OCI-LY7 (cell line): ENCODE results near the gene LRIG1.

Experiments used
- EZH2phosphoT487 ChIP-seq: fragments of 200-600 bp; sonication (generic); IDR thresholded peaks from 2 replicates; pipeline ENCODE4 v1.6.1; 2018; ENCODE audit warnings: low read depth, borderline replicate concordance, mild to moderate bottlenecking, mixed run types, antibody characterized with exemption, low read length, moderate library complexity, mixed read lengths
- TF ChIP-seq, protein P1 (sequence below): fragments of 200-600 bp; sonication (generic); conservative IDR thresholded peaks from 2 replicates; pipeline ENCODE4 v1.5.1; 2014; ENCODE audit warnings: mild to moderate bottlenecking, antibody characterized with exemption, low read length, moderate library complexity, mixed read lengths

GRCh38 chr3:66433522-66433782 lies 67.4 kb downstream of the LRIG1 start:
- TF ChIP-seq, protein P1, sequence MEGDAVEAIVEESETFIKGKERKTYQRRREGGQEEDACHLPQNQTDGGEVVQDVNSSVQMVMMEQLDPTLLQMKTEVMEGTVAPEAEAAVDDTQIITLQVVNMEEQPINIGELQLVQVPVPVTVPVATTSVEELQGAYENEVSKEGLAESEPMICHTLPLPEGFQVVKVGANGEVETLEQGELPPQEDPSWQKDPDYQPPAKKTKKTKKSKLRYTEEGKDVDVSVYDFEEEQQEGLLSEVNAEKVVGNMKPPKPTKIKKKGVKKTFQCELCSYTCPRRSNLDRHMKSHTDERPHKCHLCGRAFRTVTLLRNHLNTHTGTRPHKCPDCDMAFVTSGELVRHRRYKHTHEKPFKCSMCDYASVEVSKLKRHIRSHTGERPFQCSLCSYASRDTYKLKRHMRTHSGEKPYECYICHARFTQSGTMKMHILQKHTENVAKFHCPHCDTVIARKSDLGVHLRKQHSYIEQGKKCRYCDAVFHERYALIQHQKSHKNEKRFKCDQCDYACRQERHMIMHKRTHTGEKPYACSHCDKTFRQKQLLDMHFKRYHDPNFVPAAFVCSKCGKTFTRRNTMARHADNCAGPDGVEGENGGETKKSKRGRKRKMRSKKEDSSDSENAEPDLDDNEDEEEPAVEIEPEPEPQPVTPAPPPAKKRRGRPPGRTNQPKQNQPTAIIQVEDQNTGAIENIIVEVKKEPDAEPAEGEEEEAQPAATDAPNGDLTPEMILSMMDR, result no peak
- TF ChIP-seq EZH2phosphoT487, result no peak
